ENCODE results near the gene CPVL. TPM values are rescaled to one million over a fixed set of nuclear protein-coding genes. Genes with fewer than 3 reads are reported as not detected.

Gene CPVL
- total RNA-seq, 1 donor from 2014 or later: not detected

DNA sequence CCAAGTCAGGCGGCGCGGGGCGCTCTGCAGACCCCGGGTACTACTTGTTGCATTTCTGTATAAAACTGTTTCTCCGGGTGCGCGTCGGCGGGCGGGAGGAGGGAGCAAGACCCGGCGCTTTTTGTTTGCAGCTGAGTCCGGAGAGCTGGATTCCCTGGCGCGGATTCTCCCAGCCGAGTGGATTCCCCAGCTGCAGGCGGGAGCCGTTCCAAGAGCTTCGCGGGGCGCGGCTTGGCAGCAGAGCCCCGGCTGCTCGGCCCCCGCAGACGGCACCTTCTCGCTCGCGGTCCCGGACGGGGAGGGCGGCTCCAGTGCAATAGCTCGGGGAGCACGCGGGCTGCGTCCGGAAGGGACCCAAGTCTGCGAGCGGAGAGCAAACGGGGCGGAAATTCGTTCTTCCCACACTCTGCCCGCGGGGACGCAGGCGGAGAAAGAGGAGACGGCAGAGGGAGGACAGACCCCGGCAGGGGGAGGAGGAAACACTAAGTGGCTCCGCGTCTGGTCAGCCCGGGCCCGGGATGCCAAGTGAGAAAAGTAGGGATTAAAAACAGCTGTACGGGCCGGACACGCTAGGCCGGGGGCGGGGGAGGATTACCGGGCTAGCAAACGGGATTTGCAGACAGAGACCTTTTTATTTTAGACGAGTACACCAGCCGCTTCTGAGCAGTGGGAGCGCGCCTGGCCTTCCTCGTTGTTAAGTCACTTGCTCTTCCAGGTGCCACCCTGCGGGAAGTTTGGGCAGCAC lies 187.9 kb downstream of the CPVL start, which contains the start of gene TRIL:
TRIL (minus strand) TSS at position 96 of the 745 bp plus-strand sequence. CDS start 284 bp downstream, outside the sequence.
- H3K4me3 ChIP-seq (ENCODE audit: low read depth, low read length): peak within 1 kb of the TSS; percentile 27
- DNase-seq (ENCODE audit: low read depth) (no peak), FAIRE-seq (no peak)
- TF ChIP-seq, protein P1, sequence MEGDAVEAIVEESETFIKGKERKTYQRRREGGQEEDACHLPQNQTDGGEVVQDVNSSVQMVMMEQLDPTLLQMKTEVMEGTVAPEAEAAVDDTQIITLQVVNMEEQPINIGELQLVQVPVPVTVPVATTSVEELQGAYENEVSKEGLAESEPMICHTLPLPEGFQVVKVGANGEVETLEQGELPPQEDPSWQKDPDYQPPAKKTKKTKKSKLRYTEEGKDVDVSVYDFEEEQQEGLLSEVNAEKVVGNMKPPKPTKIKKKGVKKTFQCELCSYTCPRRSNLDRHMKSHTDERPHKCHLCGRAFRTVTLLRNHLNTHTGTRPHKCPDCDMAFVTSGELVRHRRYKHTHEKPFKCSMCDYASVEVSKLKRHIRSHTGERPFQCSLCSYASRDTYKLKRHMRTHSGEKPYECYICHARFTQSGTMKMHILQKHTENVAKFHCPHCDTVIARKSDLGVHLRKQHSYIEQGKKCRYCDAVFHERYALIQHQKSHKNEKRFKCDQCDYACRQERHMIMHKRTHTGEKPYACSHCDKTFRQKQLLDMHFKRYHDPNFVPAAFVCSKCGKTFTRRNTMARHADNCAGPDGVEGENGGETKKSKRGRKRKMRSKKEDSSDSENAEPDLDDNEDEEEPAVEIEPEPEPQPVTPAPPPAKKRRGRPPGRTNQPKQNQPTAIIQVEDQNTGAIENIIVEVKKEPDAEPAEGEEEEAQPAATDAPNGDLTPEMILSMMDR (IDR thresholded peaks at IDR 0.05; ENCODE audit: insufficient read depth, low read length, severe bottlenecking): no peak
- H3K36me3 ChIP-seq (ENCODE audit: control insufficient read depth, insufficient read depth, low read length): no peaks in the 10 kb centered on the region
- peaks cover 25% of the 10 kb centered on the region for H3K27me3 ChIP-seq (ENCODE audit: control insufficient read depth, insufficient read depth, low read length)

DNA sequence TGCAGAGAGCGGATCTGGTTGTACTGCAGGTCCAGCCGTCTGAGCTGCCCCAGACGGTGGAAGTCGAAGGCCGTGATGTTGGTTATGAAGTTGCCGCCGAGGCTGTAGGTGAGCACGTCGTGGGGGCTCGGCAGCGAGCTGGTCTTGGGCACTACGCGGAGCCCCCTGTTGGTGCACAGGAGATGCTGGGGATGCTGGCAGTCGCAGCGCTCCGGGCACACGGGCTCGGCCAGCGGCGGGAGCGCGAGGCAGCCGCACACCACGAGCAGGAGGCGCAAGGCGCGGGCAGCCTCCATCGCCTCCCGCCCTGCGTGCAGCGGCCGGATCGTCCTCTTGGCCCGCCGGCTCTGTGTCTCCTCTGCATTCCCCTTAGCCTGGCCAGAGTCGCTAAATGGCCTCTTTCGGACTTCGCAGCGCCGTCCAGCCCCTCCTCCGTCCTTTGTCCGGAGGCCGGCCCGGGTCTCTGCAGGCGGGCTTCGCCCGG lies 188.5 kb downstream of the CPVL start:
- TF ChIP-seq, protein P1 (IDR thresholded peaks at IDR 0.05; ENCODE audit: insufficient read depth, low read length, severe bottlenecking): no peak
- Histone ChIP-seq H3K27me3 (ENCODE audit: control insufficient read depth, insufficient read depth, low read length) (peaks cover 25% of the 10 kb centered on the region), H3K36me3 (ENCODE audit: control insufficient read depth, insufficient read depth, low read length) (no peaks in the 10 kb centered on the region), H3K4me3 (ENCODE audit: low read depth, low read length) (peak overlapping the region; percentile 27)
- FAIRE-seq (no peak), DNase-seq (ENCODE audit: low read depth) (no peak)

DNA sequence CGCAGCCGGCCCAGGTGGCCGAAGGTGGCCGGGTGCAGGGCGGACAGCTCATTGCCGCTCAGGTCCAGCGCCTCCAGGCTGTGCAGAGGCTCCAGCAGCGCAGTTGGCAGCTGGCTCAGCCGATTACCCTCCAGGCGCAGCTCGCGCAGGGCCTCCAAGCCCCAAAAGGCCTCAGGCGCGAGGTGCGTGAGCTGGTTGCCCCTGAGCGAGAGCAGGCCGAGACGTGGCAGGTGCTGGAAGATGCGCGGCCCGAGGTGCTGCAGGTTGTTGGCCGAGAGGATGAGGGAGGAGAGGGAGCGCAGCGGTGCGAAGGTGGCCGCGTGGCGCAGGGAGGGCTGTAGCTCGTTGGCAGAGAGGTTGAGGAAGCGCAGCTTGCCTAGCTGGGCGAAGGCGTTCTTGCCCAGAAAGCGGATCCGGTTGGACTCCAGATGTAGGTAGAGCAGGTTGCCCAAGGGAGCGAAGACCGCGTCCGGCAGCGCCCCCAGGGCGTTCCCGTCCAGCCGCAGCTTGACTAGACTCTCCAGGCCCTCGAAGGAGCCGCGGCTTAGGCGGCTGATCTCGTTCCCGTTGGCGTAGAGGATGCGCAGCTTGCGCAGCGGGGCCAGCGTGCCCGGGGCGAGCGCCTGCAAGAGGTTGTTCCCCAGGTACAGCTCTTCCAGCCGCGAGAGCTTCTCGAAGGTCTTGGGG lies 189.1 kb downstream of the CPVL start:
- H3K36me3 ChIP-seq (ENCODE audit: control insufficient read depth, insufficient read depth, low read length): no peaks in the 10 kb centered on the region
- FAIRE-seq: no peak
- TF ChIP-seq, protein P1 (IDR thresholded peaks at IDR 0.05; ENCODE audit: insufficient read depth, low read length, severe bottlenecking): no peak
- peaks cover 25% of the 10 kb centered on the region for H3K27me3 ChIP-seq (ENCODE audit: control insufficient read depth, insufficient read depth, low read length)
- H3K4me3 ChIP-seq (ENCODE audit: low read depth, low read length): peak overlapping the region; percentile 40
- DNase-seq (ENCODE audit: low read depth): no peak

DNA sequence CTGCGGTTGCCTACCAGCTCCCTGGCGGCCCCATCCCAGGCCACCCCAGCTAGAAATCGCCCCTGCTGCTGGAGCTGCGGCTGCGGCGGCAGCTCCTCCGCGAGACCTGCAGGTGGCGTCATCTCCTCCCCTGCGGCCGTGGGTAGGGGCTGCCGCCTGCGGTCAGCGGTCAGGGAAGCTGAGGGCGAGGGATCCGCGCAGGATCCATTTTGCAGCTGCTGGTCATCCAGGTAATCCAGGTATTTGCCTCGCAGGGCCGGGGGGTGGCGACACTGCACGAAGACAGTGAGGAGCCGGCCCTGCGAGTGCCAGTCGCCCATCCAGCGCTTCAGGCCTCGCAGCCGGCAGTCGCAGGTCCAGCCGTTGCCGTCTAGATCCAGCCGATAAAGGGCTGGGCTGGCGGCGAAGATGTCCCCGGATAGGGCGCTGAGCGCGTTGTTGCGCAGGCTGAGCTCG lies 189.7 kb downstream of the CPVL start:
- peak; percentile 26 for DNase-seq (ENCODE audit: low read depth)
- H3K36me3 ChIP-seq (ENCODE audit: control insufficient read depth, insufficient read depth, low read length): no peaks in the 10 kb centered on the region
- FAIRE-seq: no peak
- H3K27me3 ChIP-seq (ENCODE audit: control insufficient read depth, insufficient read depth, low read length): peaks cover 25% of the 10 kb centered on the region
- peak overlapping the region; percentile 40 for H3K4me3 ChIP-seq (ENCODE audit: low read depth, low read length)
- TF ChIP-seq, protein P1 (IDR thresholded peaks at IDR 0.05; ENCODE audit: insufficient read depth, low read length, severe bottlenecking): peak; percentile 55

DNA sequence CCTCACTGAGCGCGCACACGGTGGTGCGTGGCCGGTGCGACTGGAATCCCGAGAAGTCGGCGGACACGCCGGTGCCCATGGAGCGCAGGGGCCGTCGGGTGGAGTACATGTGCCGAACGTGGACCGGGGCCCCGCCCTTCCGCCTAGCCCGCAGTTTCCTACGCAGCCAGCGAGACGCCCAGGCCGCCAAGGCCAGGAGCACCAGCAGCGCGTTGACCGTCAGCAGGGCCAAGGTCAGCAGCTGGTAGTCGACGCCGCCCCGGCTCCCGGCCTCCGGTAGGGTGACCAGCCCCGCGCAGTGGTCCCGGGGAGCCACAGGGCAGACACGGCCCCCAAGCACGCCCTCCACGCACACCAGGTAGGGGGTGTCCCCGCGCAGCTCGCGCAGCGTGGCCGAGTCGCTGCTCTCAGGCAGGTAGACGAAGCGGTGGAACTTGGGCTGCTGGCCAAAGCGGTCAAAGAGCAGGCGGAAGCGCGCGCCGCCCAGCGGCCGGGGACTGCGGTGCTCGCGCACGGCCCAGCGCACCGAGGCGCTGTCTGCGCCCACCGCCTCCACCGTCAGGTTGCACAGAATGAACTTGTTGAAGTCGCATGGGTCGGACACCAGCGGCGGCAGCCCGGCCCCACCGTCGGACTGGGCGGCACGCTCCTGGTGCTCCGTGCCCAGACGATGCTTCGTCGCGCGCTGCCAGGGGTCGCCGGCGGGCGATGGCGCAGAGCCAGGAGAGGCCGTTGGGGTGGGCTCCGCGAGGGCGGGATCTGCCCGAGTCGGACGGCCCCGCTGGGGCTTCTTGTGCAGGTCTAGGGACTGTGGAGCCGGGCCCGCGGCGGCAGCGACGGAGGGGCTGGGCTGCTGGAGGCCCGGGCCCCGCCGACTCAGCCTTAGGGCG lies 190.4 kb downstream of the CPVL start:
- no peak for FAIRE-seq
- DNase-seq (ENCODE audit: low read depth): peak; percentile 26
- Histone ChIP-seq H3K36me3 (ENCODE audit: control insufficient read depth, insufficient read depth, low read length) (no peaks in the 10 kb centered on the region), H3K27me3 (ENCODE audit: control insufficient read depth, insufficient read depth, low read length) (peaks cover 25% of the 10 kb centered on the region), H3K4me3 (ENCODE audit: low read depth, low read length) (peak overlapping the region; percentile 40)
- TF ChIP-seq, protein P1 (IDR thresholded peaks at IDR 0.05; ENCODE audit: insufficient read depth, low read length, severe bottlenecking): peak; percentile 95

All from bronchial epithelial cell (primary cell).